Tibial nerve (tissue), 4 donors: ENCODE results near the gene POLR1G. TPM values are rescaled to one million over a fixed set of nuclear protein-coding genes. Genes with fewer than 3 reads are reported as not detected.

Source experiments
- DNase-seq, 2 donors: peaks; one replicate each; pipeline ENCODE4 v3.0.0-alpha.2; 2019; ENCODE audit warnings: low spot score in 2 of 2
- H3K27ac ChIP-seq, 4 donors: fragments of 200-600 bp; sonication (generic) in 3 of 4; one replicate each; pipeline ENCODE4 v1.5.1; 2017 to 2019; ENCODE audit warnings: mild to moderate bottlenecking in 1 of 4
- H3K27me3 ChIP-seq, 2 donors: fragments of 200-600 bp; sonication (generic) in 1 of 2; one replicate each; pipeline versions ENCODE4 v1.5.1 to v1.6.0; 2017 to 2019
- H3K36me3 ChIP-seq, 3 donors: fragments of 200-600 bp; sonication (generic); one replicate each; pipeline ENCODE4 v1.5.1; 2018 to 2019
- H3K4me1 ChIP-seq, 4 donors: fragments of 200-600 bp; sonication (generic) in 3 of 4; one replicate each; pipeline ENCODE4 v1.5.1; 2017 to 2019
- H3K4me3 ChIP-seq, 4 donors: fragments of 200-600 bp; sonication (generic) in 3 of 4; one replicate each; pipeline ENCODE4 v1.5.1; 2017 to 2019; ENCODE audit warnings: mild to moderate bottlenecking in 1 of 4, moderate library complexity in 1 of 4
- H3K9me3 ChIP-seq, 4 donors: fragments of 200-600 bp; sonication (generic) in 3 of 4; one replicate each; pipeline ENCODE4 v1.5.1; 2017 to 2019
- CTCF ChIP-seq, 5 experiments: fragments of 200-600 bp in 3 of 5; fragments of 450-650 bp in 2 of 5; sonication (generic) in 3 of 5; IDR thresholded peaks; one replicate each; pipeline ENCODE4 v1.5.1; 2016 to 2019; ENCODE audit warnings: antibody characterized with exemption in 5 of 5, mild to moderate bottlenecking in 3 of 5, moderate library complexity in 2 of 5
- EP300 ChIP-seq, 2 donors: sonication (generic); formaldehyde crosslinking; IDR thresholded peaks; one replicate each; pipeline ENCODE4 v1.6.1; 2017; ENCODE audit warnings: antibody characterized with exemption in 2 of 2, mild to moderate bottlenecking in 1 of 2
- POLR2A ChIP-seq, 2 donors: fragments of 450-650 bp; IDR thresholded peaks; one replicate each; pipeline ENCODE4 v1.6.1; 2017; ENCODE audit warnings: antibody characterized with exemption in 2 of 2, mild to moderate bottlenecking in 2 of 2, moderate library complexity in 2 of 2
- WGBS, 2 donors: methylation state at CpG; one replicate each; pipeline ENCODE4 v1.1.5; 2018; 5-methylcytosine and 5-hydroxymethylcytosine counted together
- total RNA-seq, 4 donors: library from RNA; depleted of rRNA; stranded (reverse); fragments of >200 nt; gene quantifications; one replicate each; pipeline ENCODE4 v1.1.0, GENCODE V29; 2016

The POLR1G gene
- total RNA-seq, 4 donors from 2014 or later: 2.2 to 10.8 (median 6.2) TPM

- 47% methylated on average over 42 to 56 of the region's 59 CpGs for WGBS, 2 donors
- H3K4me3 ChIP-seq: no peak overlapping the region
- peaks cover 0 to 17% of the 10 kb centered on the region in 2 donors for H3K27me3 ChIP-seq
- H3K36me3 ChIP-seq: peaks cover 0 to 7% (median 0%) of the 10 kb centered on the region in 3 donors
- peaks cover 0 to 17% (median 7%) of the 10 kb centered on the region in 4 donors for H3K4me1 ChIP-seq
- H3K27ac ChIP-seq: no peak overlapping the region
- no peak for TF ChIP-seq CTCF (IDR thresholded peaks at IDR 0.05)
- no peak for TF ChIP-seq EP300 (IDR thresholded peaks at IDR 0.05)
- TF ChIP-seq POLR2A (IDR thresholded peaks at IDR 0.05): no peak
- H3K9me3 ChIP-seq: no peaks in the 10 kb centered on the region
- DNase-seq: no peak
These were observed 10.4 kb upstream of the POLR1G start for GRCh38 chr19:45395821-45396617.

GRCh38 chr19:45400192-45400591, 6.3 kb upstream of the POLR1G start:
- H3K9me3 ChIP-seq: no peaks in the 10 kb centered on the region
- H3K27me3 ChIP-seq: peaks cover 5 to 53% of the 10 kb centered on the region in 2 donors
- H3K36me3 ChIP-seq: peaks cover 0 to 7% (median 0%) of the 10 kb centered on the region in 3 donors
- H3K4me3 ChIP-seq: no peak overlapping the region
- H3K4me1 ChIP-seq: peaks cover 0 to 48% (median 18%) of the 10 kb centered on the region in 4 donors
- no peak overlapping the region for H3K27ac ChIP-seq
- WGBS, 2 donors: 85 to 88% methylated on average over 5 to 6 of the region's 6 CpGs
- no peak for DNase-seq
- TF ChIP-seq CTCF (IDR thresholded peaks at IDR 0.05) (no peak), EP300 (IDR thresholded peaks at IDR 0.05) (no peak), POLR2A (IDR thresholded peaks at IDR 0.05) (no peak)

GRCh38 chr19:45401815-45402214, 4.6 kb upstream of the POLR1G start:
- Histone ChIP-seq H3K9me3 (no peaks in the 10 kb centered on the region), H3K27ac (no peak overlapping the region), H3K4me1 (peaks cover 0 to 56% (median 19%) of the 10 kb centered on the region in 4 donors), H3K4me3 (no peak overlapping the region), H3K36me3 (no peaks in the 10 kb centered on the region), H3K27me3 (peaks cover 5 to 40% of the 10 kb centered on the region in 2 donors)
- WGBS, 2 donors: 84 to 87% methylated on average over 6 of the region's 6 CpGs
- DNase-seq: no peak
- TF ChIP-seq EP300 (IDR thresholded peaks at IDR 0.05) (no peak), CTCF (IDR thresholded peaks at IDR 0.05) (no peak), POLR2A (IDR thresholded peaks at IDR 0.05) (no peak)

- WGBS, 2 donors: 17 to 40% methylated on average over 10 to 34 of the region's 40 CpGs
- no peaks in the 10 kb centered on the region for H3K36me3 ChIP-seq
- peaks cover 0 to 63% (median 22%) of the 10 kb centered on the region in 4 donors for H3K4me1 ChIP-seq
- peak in 4 of 5 experiments; percentile 25 to 44 (median 40) for TF ChIP-seq CTCF (IDR thresholded peaks at IDR 0.05)
- TF ChIP-seq EP300 (IDR thresholded peaks at IDR 0.05): no peak
- peaks cover 5 to 36% of the 10 kb centered on the region in 2 donors for H3K27me3 ChIP-seq
- H3K27ac ChIP-seq: peak overlapping the region in 2 of 4 donors; percentile 14 to 25
- DNase-seq: no peak
- H3K9me3 ChIP-seq: no peaks in the 10 kb centered on the region
- H3K4me3 ChIP-seq: no peak overlapping the region
These were observed 4.0 kb upstream of the POLR1G start for GRCh38 chr19:45402298-45403061.
